WTC11 (cell line): ENCODE data around the gene TMEM200A. TPM values are rescaled to one million over a fixed set of nuclear protein-coding genes. Genes with fewer than 3 reads are reported as not detected.

Experiments used
- ATAC-seq: fragments of 200-7000 bp; cut with Tn5 transposase; 2 replicates; pipeline ENCODE4 v1.10.0; 2021; ENCODE audit warnings: mild to moderate bottlenecking, moderate library complexity
- CTCF ChIA-PET: fragments of 300-600 bp; sonication (Branson Sonifier 250); formaldehyde crosslinking; loops from one replicate; lab custom pipeline; 2021; ENCODE audit warnings: antibody characterized with exemption; lab: Charles Lee
- POLR2A ChIA-PET: fragments of 350-600 bp; sonication (Branson Sonifier 250); formaldehyde crosslinking; loops from one replicate; lab custom pipeline; 2021; ENCODE audit warnings: antibody characterized with exemption; lab: Charles Lee
- DNase-seq: peaks from one replicate; pipeline ENCODE4 v3.0.0; 2021; ENCODE audit warnings: low spot score
- H3K27ac Mint-ChIP-seq: 2 replicates; pipeline ENCODE4 v1.8.0; 2021; ENCODE audit warnings: mixed read lengths
- H3K27me3 Mint-ChIP-seq: 2 replicates; pipeline ENCODE4 v1.8.0; 2021; ENCODE audit warnings: low read depth, mild to moderate bottlenecking, moderate library complexity, mixed read lengths
- H3K36me3 Mint-ChIP-seq: 2 replicates; pipeline ENCODE4 v1.8.0; 2021; ENCODE audit warnings: mixed read lengths
- H3K4me1 Mint-ChIP-seq: 2 replicates; pipeline ENCODE4 v1.8.0; 2022; ENCODE audit warnings: mixed read lengths
- H3K4me3 Mint-ChIP-seq: 2 replicates; pipeline ENCODE4 v1.8.0; 2021; ENCODE audit warnings: mild to moderate bottlenecking, moderate library complexity, mixed read lengths
- H3K9me3 Mint-ChIP-seq: 2 replicates; pipeline ENCODE4 v1.8.0; 2021; ENCODE audit warnings: mixed read lengths
- AFF4 ChIP-seq: sonication (generic); formaldehyde crosslinking; IDR thresholded peaks from 2 replicates; pipeline ENCODE4 v1.8.1; 2023; ENCODE audit warnings: mild to moderate bottlenecking, missing genetic modification reagents, borderline replicate concordance
- ATF1 ChIP-seq: sonication (generic); formaldehyde crosslinking; IDR thresholded peaks from 2 replicates; pipeline ENCODE4 v1.8.1; 2023; ENCODE audit warnings: mild to moderate bottlenecking, moderate library complexity, missing genetic modification reagents
- ATF3 ChIP-seq: sonication (generic); formaldehyde crosslinking; conservative IDR thresholded peaks from 2 replicates; pipeline ENCODE4 v1.8.1; 2022; ENCODE audit warnings: mild to moderate bottlenecking, missing genetic modification reagents
- CBFB ChIP-seq: sonication (generic); formaldehyde crosslinking; IDR thresholded peaks from 2 replicates; pipeline ENCODE4 v1.8.1; 2022; ENCODE audit warnings: mild to moderate bottlenecking, low read depth, missing genetic modification reagents
- EMX1 ChIP-seq: fragments of 250-450 bp; sonication (Bioruptor Pico); IDR thresholded peaks from 2 replicates; pipeline ENCODE4 v1.8.0; 2021; ENCODE audit warnings: mild to moderate bottlenecking
- ETV6 ChIP-seq: sonication (generic); formaldehyde crosslinking; IDR thresholded peaks from 2 replicates; pipeline ENCODE4 v1.8.1; 2022; ENCODE audit warnings: mild to moderate bottlenecking, missing genetic modification reagents
- FOXJ3 ChIP-seq: sonication (generic); formaldehyde crosslinking; IDR thresholded peaks from 2 replicates; pipeline ENCODE4 v1.9.0; 2021; ENCODE audit warnings: missing genetic modification reagents, mild to moderate bottlenecking, borderline replicate concordance
- FOXP1 ChIP-seq: sonication (generic); formaldehyde crosslinking; IDR thresholded peaks from 2 replicates; pipeline ENCODE4 v1.8.0; 2022; ENCODE audit warnings: missing genetic modification reagents, mild to moderate bottlenecking, moderate library complexity, borderline replicate concordance
- GRHL2 ChIP-seq: fragments of 250-450 bp; sonication (Bioruptor Pico); IDR thresholded peaks from 2 replicates; pipeline ENCODE4 v1.8.0; 2022; ENCODE audit warnings: mild to moderate bottlenecking, moderate library complexity; ENCODE audit not compliant: insufficient replicate concordance, severe bottlenecking
- GTF2I ChIP-seq: fragments of 250-450 bp; sonication (Bioruptor Pico); conservative IDR thresholded peaks from 2 replicates; pipeline ENCODE4 v1.4.0; 2021; ENCODE audit warnings: mild to moderate bottlenecking
- NFATC4 ChIP-seq: fragments of 250-450 bp; sonication (Bioruptor Pico); IDR thresholded peaks from 2 replicates; pipeline ENCODE4 v1.9.0; 2021; ENCODE audit warnings: mild to moderate bottlenecking
- NFYB ChIP-seq: sonication (generic); formaldehyde crosslinking; conservative IDR thresholded peaks from 2 replicates; pipeline ENCODE4 v1.8.0; 2022; ENCODE audit warnings: low read depth, missing genetic modification reagents
- PREB ChIP-seq: sonication (generic); formaldehyde crosslinking; IDR thresholded peaks from 2 replicates; pipeline ENCODE4 v1.8.1; 2022; ENCODE audit warnings: mild to moderate bottlenecking, missing genetic modification reagents, moderate library complexity, borderline replicate concordance
- PRRX2 ChIP-seq: fragments of 250-450 bp; sonication (Bioruptor Pico); IDR thresholded peaks from 2 replicates; pipeline ENCODE4 v1.8.0; 2021; ENCODE audit warnings: mild to moderate bottlenecking
- SOX15 ChIP-seq: fragments of 250-450 bp; sonication (Bioruptor Pico); IDR thresholded peaks from 2 replicates; pipeline ENCODE4 v1.9.0; 2021; ENCODE audit warnings: mild to moderate bottlenecking
- TEAD4 ChIP-seq: sonication (generic); formaldehyde crosslinking; IDR thresholded peaks from 2 replicates; pipeline ENCODE4 v1.8.0; 2022; ENCODE audit warnings: mild to moderate bottlenecking, missing genetic modification reagents
- USF2 ChIP-seq: sonication (generic); formaldehyde crosslinking; IDR thresholded peaks from 2 replicates; pipeline ENCODE4 v1.8.1; 2023; ENCODE audit warnings: mild to moderate bottlenecking, missing genetic modification reagents, moderate library complexity
- ZNF219 ChIP-seq: sonication (generic); formaldehyde crosslinking; IDR thresholded peaks from 2 replicates; pipeline ENCODE4 v1.8.0; 2023; ENCODE audit warnings: missing genetic modification reagents, mild to moderate bottlenecking, borderline replicate concordance
- ZNF317 ChIP-seq: sonication (generic); formaldehyde crosslinking; IDR thresholded peaks from 2 replicates; pipeline ENCODE4 v1.8.1; 2023; ENCODE audit warnings: low read depth, mild to moderate bottlenecking, moderate library complexity, missing genetic modification reagents, borderline replicate concordance
- total RNA-seq: library from RNA; stranded (reverse); gene quantifications from 3 replicates; pipeline ENCODE4 v1.2.3, GENCODE V29; 2021
- TF ChIP-seq, protein P1 (sequence below): sonication (generic); formaldehyde crosslinking; IDR thresholded peaks from 2 replicates; pipeline ENCODE4 v1.8.0; 2022; ENCODE audit warnings: mild to moderate bottlenecking, missing genetic modification reagents
- TF ChIP-seq, protein P2 (sequence below): sonication (generic); formaldehyde crosslinking; IDR thresholded peaks from 2 replicates; pipeline ENCODE4 v1.8.1; 2023; ENCODE audit warnings: mild to moderate bottlenecking, missing genetic modification reagents
- TF ChIP-seq, protein P3 (sequence below): sonication (generic); formaldehyde crosslinking; IDR thresholded peaks from 2 replicates; pipeline ENCODE4 v1.8.1; 2023; ENCODE audit warnings: mild to moderate bottlenecking, missing genetic modification reagents
- TF ChIP-seq, protein P4 (sequence below): sonication (generic); formaldehyde crosslinking; IDR thresholded peaks from 2 replicates; pipeline ENCODE4 v1.8.0; 2022; ENCODE audit warnings: mild to moderate bottlenecking, missing genetic modification reagents

TMEM200A gene
- total RNA-seq, 1 experiment from 2014 or later = 11.0 TPM

- TF ChIP-seq GTF2I (CRISPR knock-in tag) = no peak
- no peak for TF ChIP-seq TEAD4 (CRISPR knock-in tag)
- TF ChIP-seq SOX15 (CRISPR knock-in tag) = no peak
- no peak for TF ChIP-seq ZNF317 (CRISPR knock-in tag)
- no peak for TF ChIP-seq GRHL2 (CRISPR knock-in tag)
- no peak for TF ChIP-seq FOXJ3 (CRISPR knock-in tag)
- no peak for TF ChIP-seq NFYB
- TF ChIP-seq, protein P1, sequence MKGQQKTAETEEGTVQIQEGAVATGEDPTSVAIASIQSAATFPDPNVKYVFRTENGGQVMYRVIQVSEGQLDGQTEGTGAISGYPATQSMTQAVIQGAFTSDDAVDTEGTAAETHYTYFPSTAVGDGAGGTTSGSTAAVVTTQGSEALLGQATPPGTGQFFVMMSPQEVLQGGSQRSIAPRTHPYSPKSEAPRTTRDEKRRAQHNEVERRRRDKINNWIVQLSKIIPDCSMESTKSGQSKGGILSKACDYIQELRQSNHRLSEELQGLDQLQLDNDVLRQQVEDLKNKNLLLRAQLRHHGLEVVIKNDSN (CRISPR knock-in tag) = no peak
- TF ChIP-seq PREB (CRISPR knock-in tag) = no peak
- no peak for TF ChIP-seq EMX1 (CRISPR knock-in tag)
- TF ChIP-seq ZNF219 = no peak
- TF ChIP-seq, protein P2, sequence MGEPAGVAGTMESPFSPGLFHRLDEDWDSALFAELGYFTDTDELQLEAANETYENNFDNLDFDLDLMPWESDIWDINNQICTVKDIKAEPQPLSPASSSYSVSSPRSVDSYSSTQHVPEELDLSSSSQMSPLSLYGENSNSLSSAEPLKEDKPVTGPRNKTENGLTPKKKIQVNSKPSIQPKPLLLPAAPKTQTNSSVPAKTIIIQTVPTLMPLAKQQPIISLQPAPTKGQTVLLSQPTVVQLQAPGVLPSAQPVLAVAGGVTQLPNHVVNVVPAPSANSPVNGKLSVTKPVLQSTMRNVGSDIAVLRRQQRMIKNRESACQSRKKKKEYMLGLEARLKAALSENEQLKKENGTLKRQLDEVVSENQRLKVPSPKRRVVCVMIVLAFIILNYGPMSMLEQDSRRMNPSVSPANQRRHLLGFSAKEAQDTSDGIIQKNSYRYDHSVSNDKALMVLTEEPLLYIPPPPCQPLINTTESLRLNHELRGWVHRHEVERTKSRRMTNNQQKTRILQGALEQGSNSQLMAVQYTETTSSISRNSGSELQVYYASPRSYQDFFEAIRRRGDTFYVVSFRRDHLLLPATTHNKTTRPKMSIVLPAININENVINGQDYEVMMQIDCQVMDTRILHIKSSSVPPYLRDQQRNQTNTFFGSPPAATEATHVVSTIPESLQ (CRISPR knock-in tag) = no peak
- TF ChIP-seq ETV6 (CRISPR knock-in tag) = no peak
- TF ChIP-seq, protein P3, sequence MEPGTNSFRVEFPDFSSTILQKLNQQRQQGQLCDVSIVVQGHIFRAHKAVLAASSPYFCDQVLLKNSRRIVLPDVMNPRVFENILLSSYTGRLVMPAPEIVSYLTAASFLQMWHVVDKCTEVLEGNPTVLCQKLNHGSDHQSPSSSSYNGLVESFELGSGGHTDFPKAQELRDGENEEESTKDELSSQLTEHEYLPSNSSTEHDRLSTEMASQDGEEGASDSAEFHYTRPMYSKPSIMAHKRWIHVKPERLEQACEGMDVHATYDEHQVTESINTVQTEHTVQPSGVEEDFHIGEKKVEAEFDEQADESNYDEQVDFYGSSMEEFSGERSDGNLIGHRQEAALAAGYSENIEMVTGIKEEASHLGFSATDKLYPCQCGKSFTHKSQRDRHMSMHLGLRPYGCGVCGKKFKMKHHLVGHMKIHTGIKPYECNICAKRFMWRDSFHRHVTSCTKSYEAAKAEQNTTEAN (CRISPR knock-in tag) = no peak
Measured at GRCh38 chr6:130382872-130383490, 17.2 kb downstream of the TMEM200A start (continued).

DNA sequence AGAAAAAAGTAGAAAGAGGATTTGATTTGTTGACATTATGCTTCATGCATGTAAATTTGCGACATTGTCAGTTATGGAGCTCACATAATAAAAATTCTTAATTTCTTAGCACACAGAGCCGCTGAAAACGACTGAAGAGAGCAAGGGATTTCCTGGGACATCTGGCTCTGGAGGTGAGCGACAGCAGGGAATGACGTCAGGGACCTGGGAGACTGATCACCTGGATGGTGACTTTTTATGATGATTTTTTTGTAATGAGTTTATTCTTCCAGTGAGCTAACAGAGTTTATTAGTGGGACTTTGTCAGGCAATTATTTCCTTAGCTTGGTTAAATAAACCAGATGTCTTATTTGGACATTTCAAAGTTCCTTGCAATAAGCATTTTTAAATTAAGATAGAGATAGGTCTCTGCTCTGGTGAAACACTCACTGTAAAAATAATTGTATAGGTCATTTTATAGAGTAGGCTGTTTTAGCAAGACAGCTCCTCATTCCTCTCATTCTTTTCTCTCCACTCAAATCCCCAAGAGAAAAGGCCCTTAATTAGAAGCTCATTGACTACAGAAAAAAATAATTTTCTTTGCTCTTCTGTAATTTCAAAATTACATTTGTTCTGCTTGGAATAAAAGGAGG lies 19.4 kb downstream of the TMEM200A start:
- Mint-ChIP-seq H3K4me1 (peaks cover 32% of the 10 kb centered on the region), H3K27me3 (no peaks in the 10 kb centered on the region), H3K9me3 (no peaks in the 10 kb centered on the region), H3K4me3 (no peak overlapping the region), H3K36me3 (peaks cover 2% of the 10 kb centered on the region; the same call in 1 of the 2 replicates), H3K27ac (no peak overlapping the region)
- ATAC-seq (no peak), DNase-seq (no peak)
- ChIA-PET CTCF (interaction anchor here (1.3 kb wide), 1 partner anchor 313 kb away, joined by 3 read pairs; no protein-coding TSS in a partner anchor), POLR2A (no interaction called here)
- TF ChIP-seq CBFB (CRISPR knock-in tag) (no peak), PRRX2 (CRISPR knock-in tag) (no peak), GRHL2 (CRISPR knock-in tag) (no peak), GTF2I (CRISPR knock-in tag) (no peak), USF2 (CRISPR knock-in tag) (no peak), ATF3 (CRISPR knock-in tag) (no peak), AFF4 (CRISPR knock-in tag) (no peak), ATF1 (CRISPR knock-in tag) (no peak), ZNF317 (CRISPR knock-in tag) (no peak), NFATC4 (CRISPR knock-in tag) (no peak), FOXP1 (no peak)
- TF ChIP-seq, protein P4, sequence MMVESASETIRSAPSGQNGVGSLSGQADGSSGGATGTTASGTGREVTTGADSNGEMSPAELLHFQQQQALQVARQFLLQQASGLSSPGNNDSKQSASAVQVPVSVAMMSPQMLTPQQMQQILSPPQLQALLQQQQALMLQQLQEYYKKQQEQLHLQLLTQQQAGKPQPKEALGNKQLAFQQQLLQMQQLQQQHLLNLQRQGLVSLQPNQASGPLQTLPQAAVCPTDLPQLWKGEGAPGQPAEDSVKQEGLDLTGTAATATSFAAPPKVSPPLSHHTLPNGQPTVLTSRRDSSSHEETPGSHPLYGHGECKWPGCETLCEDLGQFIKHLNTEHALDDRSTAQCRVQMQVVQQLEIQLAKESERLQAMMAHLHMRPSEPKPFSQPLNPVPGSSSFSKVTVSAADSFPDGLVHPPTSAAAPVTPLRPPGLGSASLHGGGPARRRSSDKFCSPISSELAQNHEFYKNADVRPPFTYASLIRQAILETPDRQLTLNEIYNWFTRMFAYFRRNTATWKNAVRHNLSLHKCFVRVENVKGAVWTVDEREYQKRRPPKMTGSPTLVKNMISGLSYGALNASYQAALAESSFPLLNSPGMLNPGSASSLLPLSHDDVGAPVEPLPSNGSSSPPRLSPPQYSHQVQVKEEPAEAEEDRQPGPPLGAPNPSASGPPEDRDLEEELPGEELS (CRISPR knock-in tag) = no peak
